Stimulated activated memory B cell treated with anti-CD40 and anti-IgM and Interleukin-4, amounts not matched to agents 10 μg/mL and 1 μg/mL and 100 μg/mL, for 72 hours (primary cell): ENCODE measurements around the gene TTYH3.
"Not testable (repeated sequence)": the region's sequence is repeated elsewhere in the genome, so short reads cannot be mapped to it uniquely, and the experiment has no call there.

Experiments
- ATAC-seq: fragments of 150-1000 bp; cut with Tn5 transposase; 2 replicates; pipeline ENCODE4 v1.10.0; 2021
- H3K27ac Mint-ChIP-seq: one replicate; pipeline ENCODE4 v1.8.0; 2022; ENCODE audit warnings: mild to moderate bottlenecking, mixed read lengths
- H3K27me3 Mint-ChIP-seq: one replicate; pipeline ENCODE4 v1.8.0; 2022; ENCODE audit warnings: mixed read lengths
- H3K36me3 Mint-ChIP-seq: one replicate; pipeline ENCODE4 v1.8.0; 2022; ENCODE audit warnings: mixed read lengths
- H3K4me1 Mint-ChIP-seq: one replicate; pipeline ENCODE4 v1.8.0; 2022; ENCODE audit warnings: mixed read lengths
- H3K4me3 Mint-ChIP-seq: one replicate; pipeline ENCODE4 v1.8.0; 2022; ENCODE audit warnings: mild to moderate bottlenecking, moderate library complexity, mixed read lengths
- H3K9me3 Mint-ChIP-seq: one replicate; pipeline ENCODE4 v1.8.0; 2022; ENCODE audit warnings: mixed read lengths

The TTYH3 gene

DNA sequence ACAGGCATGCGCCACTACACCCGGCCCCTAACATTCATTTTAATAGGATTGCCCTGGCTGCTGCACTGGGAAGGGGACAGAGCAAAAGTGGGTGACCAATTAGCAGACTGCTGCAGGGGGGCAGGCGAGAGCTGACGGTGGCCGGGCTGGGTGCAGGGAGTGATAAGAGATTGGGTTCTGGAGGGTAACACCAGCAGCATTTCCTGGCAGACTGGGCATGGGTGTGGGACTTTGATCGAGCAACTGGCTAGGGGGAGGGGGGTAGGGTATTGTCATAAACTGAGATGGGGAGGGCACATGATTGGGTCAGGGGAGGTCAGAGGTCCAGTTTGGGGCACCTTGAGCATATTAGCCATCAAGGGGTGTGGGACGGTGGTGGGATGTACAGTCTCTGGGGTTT, 36.1 kb downstream of the TTYH3 start:
- peaks cover 16% of the 10 kb centered on the region for H3K4me1 Mint-ChIP-seq
- peaks cover 38% of the 10 kb centered on the region for H3K27me3 Mint-ChIP-seq
- ATAC-seq = no peak
- no peaks in the 10 kb centered on the region for H3K36me3 Mint-ChIP-seq
- H3K9me3 Mint-ChIP-seq = no peaks in the 10 kb centered on the region
- H3K4me3 Mint-ChIP-seq = no peak overlapping the region
- H3K27ac Mint-ChIP-seq = no peak overlapping the region

DNA sequence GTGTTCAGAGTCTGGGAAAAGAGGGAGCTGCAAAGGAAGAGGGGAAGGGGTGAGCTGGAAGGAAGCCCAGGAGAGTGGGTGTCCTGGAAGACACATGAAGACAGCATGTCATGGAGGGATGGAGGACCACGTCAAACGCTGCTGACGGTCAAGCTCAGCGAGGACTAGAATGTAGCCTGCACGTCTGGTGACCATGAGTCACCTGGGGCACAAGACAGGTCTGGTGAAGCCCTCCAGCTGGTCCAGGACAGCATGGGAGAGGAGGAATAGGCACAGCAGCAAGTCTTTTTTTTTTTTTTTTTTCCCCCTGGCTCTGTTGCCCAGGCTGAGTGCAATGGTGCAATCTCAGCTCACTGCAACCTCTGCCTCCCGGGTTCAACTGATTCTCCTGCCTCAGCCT, 36.6 kb downstream of the TTYH3 start:
- ATAC-seq = no peak
- peaks cover 16% of the 10 kb centered on the region for H3K4me1 Mint-ChIP-seq
- H3K4me3 Mint-ChIP-seq = no peak overlapping the region
- no peaks in the 10 kb centered on the region for H3K9me3 Mint-ChIP-seq
- peaks cover 38% of the 10 kb centered on the region for H3K27me3 Mint-ChIP-seq
- no peaks in the 10 kb centered on the region for H3K36me3 Mint-ChIP-seq
- no peak overlapping the region for H3K27ac Mint-ChIP-seq

DNA sequence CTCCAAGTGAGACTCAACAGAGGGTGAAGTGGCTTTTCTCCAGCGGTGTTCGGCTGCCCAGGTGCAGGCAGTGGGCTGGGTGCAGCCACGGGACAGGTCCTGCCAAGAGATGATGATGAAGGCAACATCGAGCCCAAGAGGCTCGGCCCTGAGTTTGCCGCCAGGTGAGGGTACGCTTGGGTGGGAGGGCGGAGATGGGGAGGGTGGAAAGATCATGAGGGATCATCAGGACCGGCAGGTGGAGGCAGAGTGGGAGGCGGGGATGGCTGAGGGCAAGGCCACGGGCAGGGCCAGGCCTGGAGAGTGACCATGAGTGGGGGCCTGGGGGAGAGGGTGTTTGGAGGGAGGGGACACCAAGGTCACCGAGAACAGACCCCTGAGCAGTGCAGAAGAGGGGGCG, 38.4 kb downstream of the TTYH3 start:
- peak overlapping the region; percentile 9 for H3K27ac Mint-ChIP-seq
- no peak overlapping the region for H3K4me3 Mint-ChIP-seq
- H3K27me3 Mint-ChIP-seq = peaks cover 38% of the 10 kb centered on the region
- H3K4me1 Mint-ChIP-seq = peaks cover 16% of the 10 kb centered on the region
- peaks cover 3% of the 10 kb centered on the region for H3K9me3 Mint-ChIP-seq
- H3K36me3 Mint-ChIP-seq = no peaks in the 10 kb centered on the region
- no peak for ATAC-seq

DNA sequence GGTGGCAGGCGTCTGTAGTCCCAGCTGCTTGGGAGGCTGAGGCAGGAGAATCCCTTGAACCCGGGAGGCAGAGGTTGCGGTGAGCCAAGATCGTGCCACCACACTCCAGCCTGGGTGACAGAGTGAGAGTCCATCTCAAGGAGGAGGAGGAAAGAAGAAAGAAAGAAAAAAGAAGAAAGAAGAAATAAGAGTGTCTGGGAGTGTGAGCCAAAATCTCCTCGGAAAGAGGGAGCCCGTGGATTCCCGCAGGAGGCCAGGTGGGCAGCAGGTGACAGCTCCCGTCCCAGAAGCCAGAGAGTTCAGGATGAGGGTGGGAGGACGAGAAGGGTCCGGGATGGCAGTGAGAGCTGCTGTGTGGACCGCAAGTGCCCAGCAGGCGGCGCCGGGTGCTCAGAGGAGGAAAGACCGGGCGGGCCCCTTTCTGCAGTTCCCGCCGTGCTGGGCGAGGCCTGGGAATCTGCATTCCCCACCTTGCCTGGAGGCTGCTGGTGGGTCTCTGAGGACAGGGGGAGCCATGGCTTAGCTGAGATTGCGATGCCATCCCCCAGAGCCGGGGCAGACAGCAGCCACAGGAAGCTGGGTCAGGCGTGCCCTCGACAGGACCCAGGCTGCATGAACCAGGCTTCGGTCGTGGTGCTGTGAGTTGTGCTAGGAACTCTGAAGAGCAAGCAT, 39.1 kb downstream of the TTYH3 start:
- ATAC-seq = peak; percentile 79
- Mint-ChIP-seq H3K4me3 (peak overlapping the region; percentile 3), H3K4me1 (peaks cover 16% of the 10 kb centered on the region), H3K9me3 (peaks cover 3% of the 10 kb centered on the region), H3K36me3 (no peaks in the 10 kb centered on the region), H3K27me3 (peaks cover 38% of the 10 kb centered on the region), H3K27ac (peak overlapping the region; percentile 59)

DNA sequence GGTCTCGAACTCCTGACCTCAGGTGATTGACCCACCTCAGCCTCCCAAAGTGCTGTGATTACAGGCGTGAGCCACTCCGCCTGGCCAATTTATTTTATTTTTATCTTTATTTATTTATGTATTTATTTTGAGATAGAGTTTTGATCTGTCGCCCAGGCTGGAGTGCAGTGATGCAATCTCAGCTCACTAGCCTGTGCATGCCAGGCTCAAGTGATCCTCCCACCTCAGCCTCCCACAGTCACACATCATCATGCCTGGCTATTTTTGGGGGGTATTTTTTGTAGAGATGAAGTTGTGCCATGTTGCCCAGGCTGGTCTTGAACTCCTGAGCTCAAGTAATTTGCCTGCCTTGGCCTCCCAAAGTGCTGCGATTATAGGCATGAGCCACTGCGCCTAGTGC, 41.4 kb downstream of the TTYH3 start:
- H3K36me3 Mint-ChIP-seq, H3K9me3 Mint-ChIP-seq, ATAC-seq, H3K27ac Mint-ChIP-seq, H3K4me3 Mint-ChIP-seq: not testable (repeated sequence)
- peaks cover 16% of the 10 kb centered on the region for H3K4me1 Mint-ChIP-seq
- H3K27me3 Mint-ChIP-seq = peaks cover 24% of the 10 kb centered on the region

DNA sequence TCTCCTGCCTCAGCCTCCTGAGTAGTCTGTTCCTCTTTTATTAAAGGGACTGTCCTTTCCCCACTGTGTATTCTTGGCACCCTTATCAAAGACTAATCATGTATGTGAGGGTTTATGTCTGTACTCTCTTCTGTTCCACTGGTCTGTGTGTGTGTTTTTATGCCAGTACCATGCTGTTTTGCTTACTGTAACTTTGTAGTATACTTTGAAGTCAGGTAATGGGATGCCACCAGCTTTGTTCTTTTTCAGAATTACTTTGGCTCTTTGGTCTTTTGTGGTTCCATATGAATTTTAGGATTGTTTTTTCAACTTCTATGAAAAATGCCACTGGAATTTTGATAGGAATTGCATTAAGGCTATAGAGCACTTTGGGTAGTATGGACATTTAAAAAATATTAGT, 42.1 kb downstream of the TTYH3 start:
- peaks cover 16% of the 10 kb centered on the region for H3K4me1 Mint-ChIP-seq
- ATAC-seq = no peak
- H3K36me3 Mint-ChIP-seq = no peaks in the 10 kb centered on the region
- H3K9me3 Mint-ChIP-seq = peaks cover 3% of the 10 kb centered on the region
- peaks cover 21% of the 10 kb centered on the region for H3K27me3 Mint-ChIP-seq
- no peak overlapping the region for H3K4me3 Mint-ChIP-seq
- H3K27ac Mint-ChIP-seq = no peak overlapping the region

DNA sequence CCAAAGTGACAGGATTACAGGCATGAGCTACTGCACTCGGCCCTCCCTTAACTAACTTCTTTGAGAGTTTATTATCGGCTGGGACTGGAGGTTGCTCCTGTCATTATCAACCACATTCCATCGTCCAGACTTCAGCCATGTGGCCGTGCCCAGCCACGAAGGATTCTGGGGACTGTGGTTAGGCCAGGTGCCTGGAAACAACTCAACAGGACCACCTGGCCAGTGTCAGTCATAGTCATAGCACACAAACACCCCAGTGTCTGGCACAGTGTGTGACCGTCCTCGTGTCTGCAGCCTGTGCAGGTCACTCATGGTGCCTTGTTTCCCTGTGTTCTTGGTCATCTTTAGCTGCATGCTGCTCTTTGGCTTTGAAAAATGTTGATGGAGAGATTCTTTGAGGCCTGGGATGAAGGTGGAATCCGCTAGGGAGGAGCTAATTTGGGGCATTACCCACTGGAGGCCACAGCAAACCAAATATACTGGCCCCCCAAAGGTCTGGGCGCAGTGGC, 43.5 kb downstream of the TTYH3 start:
- Mint-ChIP-seq H3K36me3 (no peaks in the 10 kb centered on the region), H3K4me3 (no peak overlapping the region), H3K27ac (no peak overlapping the region), H3K9me3 (peaks cover 3% of the 10 kb centered on the region), H3K27me3 (peaks cover 11% of the 10 kb centered on the region), H3K4me1 (peaks cover 10% of the 10 kb centered on the region)
- ATAC-seq = no peak

DNA sequence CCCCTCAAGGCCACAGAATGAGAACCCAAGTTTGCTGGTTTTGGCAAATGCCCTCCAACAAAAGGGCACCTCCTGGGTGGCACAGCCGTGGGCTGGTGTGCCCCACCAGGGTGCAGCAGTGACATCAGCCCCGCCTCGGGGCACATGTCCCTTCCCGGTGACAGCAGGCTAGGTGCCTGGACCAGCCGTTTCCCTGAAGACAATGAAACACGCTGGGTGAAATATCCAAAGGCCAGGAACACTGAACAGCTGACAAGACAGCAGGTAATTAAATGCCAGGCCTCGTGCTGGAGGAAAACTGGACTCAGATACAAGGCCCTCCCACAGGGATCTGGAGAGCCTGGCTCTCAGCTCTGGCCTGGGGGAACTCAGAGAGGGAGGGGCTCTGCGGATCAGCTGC, 44.8 kb downstream of the TTYH3 start:
- H3K9me3 Mint-ChIP-seq, H3K27ac Mint-ChIP-seq, H3K27me3 Mint-ChIP-seq, ATAC-seq, H3K36me3 Mint-ChIP-seq, H3K4me1 Mint-ChIP-seq, H3K4me3 Mint-ChIP-seq: not testable (repeated sequence)

DNA sequence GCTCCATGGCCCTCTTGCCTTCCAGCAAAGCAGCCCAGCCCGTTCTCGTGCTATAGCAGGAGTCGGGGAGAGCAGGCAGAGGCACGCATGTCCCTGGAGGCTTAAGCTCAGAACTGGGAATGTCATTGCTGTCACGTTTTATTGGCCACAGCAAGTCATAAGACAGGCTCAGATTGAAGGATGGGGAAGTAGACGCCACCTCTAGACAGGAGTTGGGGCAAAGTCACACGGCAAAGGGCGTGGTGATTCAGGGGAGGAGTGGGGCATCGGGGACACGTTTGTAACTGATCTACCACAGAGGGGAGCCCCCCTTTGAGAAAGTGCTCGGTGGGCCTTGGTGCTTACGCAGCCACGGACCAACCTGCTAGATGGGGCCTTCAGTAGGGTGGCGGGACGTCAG, 46.7 kb downstream of the TTYH3 start:
- H3K9me3 Mint-ChIP-seq, ATAC-seq, H3K27ac Mint-ChIP-seq, H3K4me3 Mint-ChIP-seq, H3K4me1 Mint-ChIP-seq, H3K36me3 Mint-ChIP-seq: not testable (repeated sequence)
- peaks cover 26% of the 10 kb centered on the region for H3K27me3 Mint-ChIP-seq

DNA sequence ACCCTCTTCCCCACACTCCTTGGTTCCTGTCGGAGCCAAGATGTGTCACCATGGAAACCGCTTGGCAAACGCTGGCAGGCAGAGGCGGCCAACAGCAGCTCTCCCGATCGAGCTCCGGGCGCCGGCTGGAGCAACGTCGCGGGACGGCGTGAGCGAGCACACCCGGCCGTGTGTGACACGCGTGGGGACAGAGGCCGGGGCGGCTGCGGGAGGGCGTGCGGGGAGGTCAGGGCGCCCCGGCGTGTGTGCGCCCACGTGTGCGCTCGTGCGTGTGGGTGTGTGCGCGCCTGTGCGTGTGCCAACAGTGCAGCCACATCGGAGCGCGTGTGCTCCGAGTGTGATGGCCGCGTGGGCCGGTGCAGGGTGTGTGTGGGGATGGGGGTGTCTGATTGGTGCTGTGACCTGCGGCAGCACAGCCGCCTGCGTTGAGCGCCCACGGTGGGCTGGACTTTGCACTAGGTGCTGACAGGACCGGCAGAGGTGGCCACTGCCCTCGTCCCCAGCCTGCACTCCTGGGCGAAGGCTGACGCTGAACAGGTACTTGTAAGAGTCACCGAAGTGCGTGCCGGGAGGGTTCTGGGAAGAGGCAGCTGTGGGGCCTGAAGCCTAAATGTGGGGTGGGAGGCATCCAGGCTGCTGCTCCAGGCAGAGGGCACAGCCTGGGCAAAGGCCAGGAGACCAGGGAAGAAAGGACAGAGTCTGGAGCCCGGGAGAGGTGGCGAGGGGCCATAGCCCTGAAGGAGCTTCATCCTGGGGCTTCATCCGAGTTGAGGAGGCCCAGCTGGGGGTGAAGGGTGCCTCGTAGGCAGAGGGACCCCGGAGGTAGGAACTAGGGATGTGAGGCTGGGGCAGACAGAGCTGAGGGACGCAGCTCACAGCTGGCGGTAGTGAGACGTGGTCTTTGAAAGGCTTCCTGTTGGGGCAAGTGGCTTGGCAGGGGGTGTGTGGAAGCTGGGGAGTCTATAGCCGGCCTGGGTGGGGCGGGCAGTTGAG, 47.6 kb downstream of the TTYH3 start:
- peaks cover 36% of the 10 kb centered on the region for H3K27me3 Mint-ChIP-seq
- H3K4me3 Mint-ChIP-seq, H3K4me1 Mint-ChIP-seq, H3K9me3 Mint-ChIP-seq, H3K36me3 Mint-ChIP-seq, H3K27ac Mint-ChIP-seq: not testable (repeated sequence)
- ATAC-seq = peak; percentile 34

DNA sequence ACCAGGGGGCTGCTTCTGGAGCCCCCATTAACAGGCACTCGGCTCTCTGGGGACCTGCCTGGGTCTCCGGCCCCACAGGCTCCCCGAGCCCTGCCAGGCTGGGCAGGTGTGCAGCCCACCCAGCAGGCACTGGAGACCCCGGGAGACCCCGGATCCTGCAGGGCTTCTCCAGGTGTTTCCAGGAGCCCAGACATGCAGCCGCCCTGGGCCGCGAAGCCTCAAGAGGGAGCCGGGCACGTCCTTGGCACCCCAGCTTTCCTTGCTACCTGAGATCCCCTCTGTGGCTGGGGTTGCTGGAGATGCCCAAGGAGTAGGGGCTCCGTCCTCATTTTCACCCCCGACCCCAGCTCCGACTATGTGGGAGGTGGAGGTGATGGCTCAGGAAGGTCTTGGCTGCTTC, 48.5 kb downstream of the TTYH3 start:
- Mint-ChIP-seq H3K27ac (no peak overlapping the region), H3K4me1 (no peaks in the 10 kb centered on the region), H3K9me3 (no peaks in the 10 kb centered on the region), H3K36me3 (no peaks in the 10 kb centered on the region), H3K4me3 (no peak overlapping the region), H3K27me3 (peaks cover 37% of the 10 kb centered on the region)
- no peak for ATAC-seq

DNA sequence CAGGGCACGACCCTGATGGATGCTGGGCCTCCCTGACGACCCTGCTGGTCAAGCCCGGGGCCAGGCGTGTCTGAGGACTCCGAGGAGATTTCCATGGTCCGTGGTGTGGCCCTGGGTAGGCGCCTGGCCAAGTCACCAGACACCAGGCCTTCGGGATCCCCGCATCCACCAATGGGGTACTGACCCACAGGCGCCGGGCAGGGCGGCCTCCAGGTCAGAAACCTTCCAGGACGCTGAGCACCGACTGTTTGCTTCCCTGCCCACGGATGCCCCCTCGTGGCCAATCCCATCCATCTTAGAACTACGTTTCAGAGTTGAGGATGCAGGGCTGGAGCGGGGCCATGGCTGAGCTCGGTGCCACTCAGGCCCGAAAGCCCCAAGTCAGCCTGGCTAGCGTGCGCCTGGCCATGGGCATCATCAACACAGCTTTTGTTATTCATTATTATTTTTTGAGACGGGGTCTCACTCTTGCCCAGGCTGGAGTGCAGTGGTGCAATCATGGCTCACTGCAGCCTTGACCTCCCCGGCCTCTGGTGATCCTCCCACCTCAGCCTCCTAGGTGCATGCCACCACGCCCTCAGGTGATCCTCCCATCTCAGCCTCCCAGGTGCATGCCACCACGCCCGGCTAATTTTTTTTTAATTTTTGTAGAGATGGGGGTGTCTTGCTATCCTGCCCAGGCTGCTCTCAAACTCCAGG, 49.2 kb downstream of the TTYH3 start:
- peaks cover 37% of the 10 kb centered on the region for H3K27me3 Mint-ChIP-seq
- peak; percentile 68 for ATAC-seq
- H3K27ac Mint-ChIP-seq = peak overlapping the region; percentile 3
- H3K36me3 Mint-ChIP-seq = no peaks in the 10 kb centered on the region
- no peaks in the 10 kb centered on the region for H3K9me3 Mint-ChIP-seq
- H3K4me3 Mint-ChIP-seq = no peak overlapping the region
- H3K4me1 Mint-ChIP-seq = no peaks in the 10 kb centered on the region

DNA sequence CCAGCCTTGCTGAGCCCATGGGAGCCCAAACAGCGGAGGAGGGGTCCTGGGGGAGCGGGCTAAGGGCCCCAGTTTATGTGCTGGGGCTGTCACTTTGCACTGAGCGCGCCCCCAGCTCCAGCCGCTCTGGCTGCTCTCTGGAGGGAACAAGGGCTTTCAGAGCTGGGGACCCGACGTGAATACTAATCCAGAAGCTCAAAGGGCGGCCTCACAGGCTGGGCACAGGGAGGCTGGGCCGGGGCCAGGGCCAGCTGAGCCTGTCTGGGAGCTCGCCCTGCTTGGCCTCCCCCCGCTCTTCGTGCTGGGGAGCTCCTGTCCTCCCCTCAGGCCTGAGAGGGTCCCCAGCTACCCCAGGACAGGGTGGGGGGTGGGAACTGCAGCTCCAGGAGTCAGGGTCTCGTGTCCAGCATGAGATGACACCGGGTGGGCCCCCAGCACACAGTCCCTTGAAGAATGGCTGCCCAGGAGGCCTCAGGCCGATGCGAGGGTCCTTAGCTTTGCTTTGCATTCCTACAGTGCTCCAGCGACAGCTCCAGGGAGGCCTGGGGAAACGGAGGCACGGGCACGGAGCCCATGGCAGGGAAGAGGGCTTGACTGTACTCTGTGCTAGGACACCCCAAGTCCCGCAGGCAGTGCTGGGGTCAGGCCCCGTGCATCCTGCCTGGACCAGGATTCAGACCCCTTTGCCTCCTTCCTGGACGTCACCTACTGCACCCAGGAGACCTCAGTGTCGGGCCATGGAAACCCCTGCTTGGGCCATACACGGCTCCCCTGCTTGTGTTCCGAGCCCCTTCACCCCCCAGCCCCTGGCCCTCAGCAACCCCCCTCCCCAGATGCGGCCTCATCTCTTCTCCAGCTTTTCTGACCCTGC, 50.4 kb downstream of the TTYH3 start:
- Mint-ChIP-seq H3K27ac (peak overlapping the region; percentile 15), H3K27me3 (peaks cover 41% of the 10 kb centered on the region), H3K36me3 (no peaks in the 10 kb centered on the region), H3K4me3 (no peak overlapping the region), H3K9me3 (no peaks in the 10 kb centered on the region), H3K4me1 (peaks cover 2% of the 10 kb centered on the region)
- ATAC-seq = no peak

DNA sequence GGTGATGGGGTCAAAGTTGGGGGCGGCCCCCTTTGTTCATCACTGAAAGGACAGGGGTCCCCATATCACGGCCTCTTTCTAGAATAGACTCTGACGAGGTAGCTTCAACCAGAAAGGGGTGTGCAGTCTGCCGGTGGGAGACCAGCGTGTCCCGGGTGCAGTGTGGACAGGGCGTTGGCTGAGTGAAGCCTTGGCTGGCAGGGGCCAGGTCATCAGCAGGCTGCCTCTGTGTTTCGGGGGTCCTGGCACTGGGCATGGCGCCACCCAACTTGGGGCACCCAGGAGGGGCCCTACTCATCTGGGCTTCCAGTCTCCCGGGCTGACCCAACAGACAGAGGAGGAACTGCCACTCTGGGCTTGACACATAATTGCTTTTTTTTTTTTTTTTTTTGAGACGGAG, 52.7 kb downstream of the TTYH3 start:
- H3K27me3 Mint-ChIP-seq = peaks cover 58% of the 10 kb centered on the region
- H3K9me3 Mint-ChIP-seq = no peaks in the 10 kb centered on the region
- ATAC-seq = no peak
- no peak overlapping the region for H3K4me3 Mint-ChIP-seq
- peaks cover 19% of the 10 kb centered on the region for H3K4me1 Mint-ChIP-seq
- H3K36me3 Mint-ChIP-seq = no peaks in the 10 kb centered on the region
- no peak overlapping the region for H3K27ac Mint-ChIP-seq
